BLaER1 treated with 17β-estradiol and CSF1 and Interleukin-3, amounts not matched to agents 10 nM and 100 nM (cell line): Measurements from ENCODE around the gene SPSB3.

Source experiments
- H3K27ac ChIP-seq, 11 experiments: shearing (Covaris generic); formaldehyde crosslinking; 2 replicates each; pipeline ENCODE4 v1.8.1; 2022
- H3K27me3 ChIP-seq, 11 experiments: shearing (Covaris generic); formaldehyde crosslinking; 2 replicates each; pipeline ENCODE4 v1.8.1; 2022
- H3K36me3 ChIP-seq, 11 experiments: shearing (Covaris generic); formaldehyde crosslinking; 2 replicates each; pipeline ENCODE4 v1.8.1; 2022
- H3K4me1 ChIP-seq, 10 experiments: shearing (Covaris generic); formaldehyde crosslinking; 2 replicates each; pipeline ENCODE4 v1.8.1; 2022
- H3K4me2 ChIP-seq, 11 experiments: shearing (Covaris generic); formaldehyde crosslinking; 2 replicates each; pipeline ENCODE4 v1.8.1; 2022
- H3K4me3 ChIP-seq, 10 experiments: shearing (Covaris generic); formaldehyde crosslinking; 2 replicates each; pipeline ENCODE4 v1.8.1; 2022
- H3K9ac ChIP-seq, 11 experiments: shearing (Covaris generic); formaldehyde crosslinking; 2 replicates each; pipeline ENCODE4 v1.8.1; 2022
- H3K9me3 ChIP-seq, 11 experiments: shearing (Covaris generic); formaldehyde crosslinking; replicated peaks in 1 of 11; 2 replicates each; pipeline ENCODE4 v1.8.1; 2022
- H4K20me1 ChIP-seq, 11 experiments: shearing (Covaris generic); formaldehyde crosslinking; 2 replicates each; pipeline ENCODE4 v1.8.1; 2022
- Cebpa-rat ChIP-seq, 11 experiments: shearing (Covaris generic); IDR thresholded peaks; 2 replicates each; pipeline ENCODE4 v1.8.1; 2022

Gene SPSB3

DNA sequence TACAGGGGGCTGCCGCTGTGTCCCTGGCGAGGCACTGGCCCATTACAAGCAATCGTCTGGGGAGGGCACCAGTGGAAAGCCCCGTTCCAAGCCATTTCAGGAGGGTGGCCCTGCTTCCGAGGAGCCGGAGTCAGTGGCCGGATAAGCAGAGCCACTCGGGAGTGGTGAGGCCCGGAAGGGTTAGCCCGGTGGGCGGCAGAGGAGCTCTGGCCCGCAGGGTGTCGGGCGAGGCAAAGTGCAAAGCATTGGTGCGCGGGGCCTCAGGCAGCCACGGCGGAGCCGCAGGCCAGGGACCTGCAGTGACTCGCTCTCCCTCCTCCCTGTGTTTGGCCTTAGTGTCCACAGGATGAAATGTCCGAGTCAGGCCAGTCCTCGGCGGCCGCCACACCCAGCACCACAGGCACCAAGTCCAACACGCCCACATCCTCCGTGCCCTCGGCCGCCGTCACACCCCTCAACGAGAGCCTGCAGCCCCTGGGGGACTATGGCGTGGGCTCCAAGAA, 35.6 kb downstream of the SPSB3 start:
- Histone ChIP-seq H3K27ac (no peak overlapping the region), H3K4me3 (no peak overlapping the region), H3K9ac (no peak overlapping the region), H3K27me3 (no peaks in the 10 kb centered on the region), H3K36me3 (peaks cover 86 to 100% (median 97%) of the 10 kb centered on the region in 11 experiments), H3K4me2 (no peak overlapping the region), H3K9me3 (no peaks in the 10 kb centered on the region), H4K20me1 (peaks cover 23 to 91% (median 54%) of the 10 kb centered on the region in 11 experiments; a peak in 20 of 22 replicates), H3K4me1 (peaks cover 0 to 19% (median 12%) of the 10 kb centered on the region in 10 experiments; a peak in 11 of 20 replicates)
- no peak for TF ChIP-seq Cebpa-rat (IDR thresholded peaks at IDR 0.05)

DNA sequence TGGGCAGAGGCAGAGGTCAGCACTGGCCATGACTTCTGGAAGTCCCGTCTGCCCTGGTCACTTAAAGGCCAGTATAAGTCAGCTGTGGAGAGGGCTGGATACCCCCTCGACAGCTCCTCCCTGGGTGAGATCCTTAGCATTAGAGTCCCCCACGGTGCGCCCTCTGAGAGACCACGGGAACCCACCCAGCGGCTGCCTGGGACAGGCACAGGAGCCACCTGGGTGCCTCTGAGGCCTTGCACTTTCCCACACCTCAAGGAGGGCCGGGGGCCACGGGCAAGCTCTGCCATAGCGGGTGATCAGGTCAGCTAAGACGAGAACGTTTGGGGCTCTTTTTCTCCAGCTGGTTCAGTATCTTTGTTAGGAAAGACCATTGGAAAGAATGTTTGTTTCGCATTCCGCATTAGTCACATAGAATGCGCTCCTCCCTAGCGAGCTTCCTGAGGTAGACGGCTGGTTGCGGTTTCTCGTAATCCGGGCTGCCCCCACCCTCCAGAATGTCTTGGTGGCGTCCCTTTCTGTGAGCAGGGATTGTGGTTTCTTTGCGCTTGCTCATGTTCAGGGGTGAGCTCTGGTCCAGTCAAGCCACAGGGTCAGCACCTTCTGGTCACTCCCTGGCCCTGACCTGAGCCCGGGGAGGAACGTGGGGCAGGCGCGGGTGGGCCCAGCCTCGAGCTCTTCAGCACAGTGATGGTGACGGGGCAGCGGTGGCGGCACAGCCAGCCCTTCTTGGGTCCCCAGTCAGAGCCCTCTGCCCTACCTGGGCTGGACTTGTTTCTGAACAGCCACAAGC, 36.3 kb downstream of the SPSB3 start:
- peaks cover 0 to 19% (median 12%) of the 10 kb centered on the region in 10 experiments; a peak in 11 of 20 replicates for H3K4me1 ChIP-seq
- peak overlapping the region in 4 of 11 experiments; percentile 20 to 39 (median 30); a peak in 4 of 22 replicates for H3K4me2 ChIP-seq
- H3K4me3 ChIP-seq = no peak overlapping the region
- peak overlapping the region in 3 of 11 experiments; percentile 10 to 21 (median 11); a peak in 3 of 22 replicates for H3K9ac ChIP-seq
- peaks cover 86 to 100% (median 97%) of the 10 kb centered on the region in 11 experiments for H3K36me3 ChIP-seq
- H3K27ac ChIP-seq = peak overlapping the region in 3 of 11 experiments; percentile 0 to 18 (median 4); a peak in 3 of 22 replicates
- no peaks in the 10 kb centered on the region for H3K27me3 ChIP-seq
- H4K20me1 ChIP-seq = peaks cover 26 to 91% (median 56%) of the 10 kb centered on the region in 11 experiments; a peak in 19 of 22 replicates
- no peak for TF ChIP-seq Cebpa-rat (IDR thresholded peaks at IDR 0.05)
- H3K9me3 ChIP-seq = no peaks in the 10 kb centered on the region

- Histone ChIP-seq H3K27ac (peak overlapping the region in 2 of 11 experiments; percentile 0 to 18; a peak in 2 of 22 replicates), H3K9ac (peak overlapping the region in 5 of 11 experiments; percentile 1 to 21 (median 11); a peak in 3 of 22 replicates), H3K36me3 (peaks cover 86 to 100% (median 97%) of the 10 kb centered on the region in 11 experiments), H3K4me2 (peak overlapping the region in 6 of 11 experiments; percentile 11 to 39 (median 25); a peak in 10 of 22 replicates), H3K27me3 (no peaks in the 10 kb centered on the region), H3K4me1 (peaks cover 0 to 19% (median 12%) of the 10 kb centered on the region in 10 experiments; a peak in 11 of 20 replicates), H4K20me1 (peaks cover 32 to 91% (median 60%) of the 10 kb centered on the region in 11 experiments; a peak in 19 of 22 replicates), H3K4me3 (no peak overlapping the region), H3K9me3 (no peaks in the 10 kb centered on the region)
- no peak for TF ChIP-seq Cebpa-rat (IDR thresholded peaks at IDR 0.05)
Observed at GRCh38 chr16:1745181-1745899, 37.0 kb downstream of the SPSB3 start.

DNA sequence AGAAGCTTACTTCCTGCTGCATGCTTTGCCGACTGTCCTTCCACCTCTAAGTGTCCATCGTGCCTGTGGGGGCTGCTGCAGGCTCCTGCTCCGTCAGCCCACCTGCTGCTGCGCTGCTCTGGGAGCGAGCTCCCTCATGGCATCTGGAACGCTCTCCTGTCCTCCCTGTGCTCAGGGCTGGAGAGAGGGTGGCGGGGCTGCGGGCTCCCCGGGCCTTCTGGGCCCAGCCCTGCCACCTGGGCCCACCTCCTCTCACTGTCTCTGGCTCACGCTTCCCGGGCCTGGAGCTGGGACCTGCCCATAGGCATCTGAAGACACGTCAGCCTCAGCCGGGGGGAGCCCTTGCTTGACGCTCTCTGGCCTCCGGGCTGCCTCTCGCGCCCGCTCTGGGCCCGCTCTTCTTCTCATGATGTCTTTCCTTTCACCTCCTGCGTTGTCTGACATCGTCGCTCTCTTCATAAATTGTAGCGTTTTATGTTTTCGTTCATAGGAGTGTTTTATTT, 38.0 kb downstream of the SPSB3 start:
- Histone ChIP-seq H3K36me3 (peaks cover 80 to 97% (median 92%) of the 10 kb centered on the region in 11 experiments), H3K4me3 (no peak overlapping the region), H3K9ac (peak overlapping the region in 4 of 11 experiments; percentile 5 to 29 (median 15); a peak in 3 of 22 replicates), H4K20me1 (peaks cover 32 to 87% (median 56%) of the 10 kb centered on the region in 11 experiments; a peak in 19 of 22 replicates), H3K27me3 (no peaks in the 10 kb centered on the region), H3K27ac (peak overlapping the region in 1 of 11 experiments; percentile 16; a peak in 2 of 22 replicates), H3K4me1 (peaks cover 0 to 19% (median 12%) of the 10 kb centered on the region in 10 experiments; a peak in 11 of 20 replicates), H3K9me3 (peaks cover 0 to 6% (median 4%) of the 10 kb centered on the region in 11 experiments; a peak in 11 of 22 replicates), H3K4me2 (0 out of 22 replicates have a peak overlapping the region, but pooled peaks of 1 of the 11 experiments have one; percentile 34)
- TF ChIP-seq Cebpa-rat (IDR thresholded peaks at IDR 0.05) = no peak

DNA sequence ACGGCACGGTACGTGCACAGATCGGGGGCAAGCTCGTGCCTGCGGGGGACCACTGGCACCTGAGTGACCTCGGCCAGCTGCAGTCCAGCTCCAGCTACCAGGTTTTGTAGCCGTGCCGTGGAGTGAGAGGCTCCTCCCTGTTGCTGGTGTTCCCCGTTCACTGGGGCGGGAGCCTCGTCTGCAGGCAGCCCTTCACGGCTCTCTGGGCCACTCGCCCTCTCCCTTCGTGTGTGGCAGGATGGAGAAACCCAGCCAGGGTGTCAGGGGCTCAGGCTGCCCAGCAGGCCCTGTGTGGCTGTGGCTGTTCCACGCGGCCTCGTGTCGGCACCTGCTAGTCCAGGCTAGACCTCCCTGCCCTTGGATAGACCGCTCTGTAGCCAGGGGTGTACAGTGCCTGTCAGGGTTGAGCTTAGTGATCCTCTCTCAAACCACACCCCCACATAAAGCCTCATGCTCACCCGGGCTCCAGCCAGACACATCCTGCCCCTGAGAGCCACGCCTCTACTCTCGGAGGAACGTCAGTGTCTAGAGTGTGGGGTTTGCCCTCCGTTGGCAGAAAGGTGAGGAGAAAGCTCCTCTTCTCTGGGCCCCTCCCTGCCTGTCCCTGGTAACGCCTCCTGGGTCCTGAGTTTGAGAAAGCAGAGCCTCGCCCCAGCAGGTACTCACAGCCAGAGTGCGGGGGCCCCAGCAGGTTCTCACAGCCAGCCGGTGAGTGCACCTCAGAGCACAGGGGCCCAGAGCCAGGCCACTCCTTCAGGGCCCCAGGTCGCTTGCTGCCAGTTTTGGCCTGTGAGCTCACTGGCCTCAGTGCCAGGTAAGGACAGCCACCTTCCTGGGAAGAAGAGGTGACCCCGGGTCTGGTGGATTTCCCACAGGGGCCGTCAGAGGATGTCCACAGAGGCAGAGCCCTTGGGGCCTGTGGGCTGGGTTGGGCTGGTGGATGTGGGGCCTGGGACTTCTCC, 38.7 kb downstream of the SPSB3 start:
- H3K9ac ChIP-seq = peak overlapping the region in 5 of 11 experiments; percentile 5 to 29 (median 9); a peak in 4 of 22 replicates
- peaks cover 0 to 14% (median 12%) of the 10 kb centered on the region in 11 experiments; a peak in 15 of 22 replicates for H3K9me3 ChIP-seq
- H4K20me1 ChIP-seq = peaks cover 32 to 80% (median 53%) of the 10 kb centered on the region in 11 experiments; a peak in 18 of 22 replicates
- H3K27ac ChIP-seq = peak overlapping the region in 2 of 11 experiments; percentile 2 to 16; a peak in 2 of 22 replicates
- H3K4me3 ChIP-seq = no peak overlapping the region
- no peak for TF ChIP-seq Cebpa-rat (IDR thresholded peaks at IDR 0.05)
- peaks cover 72 to 89% (median 85%) of the 10 kb centered on the region in 11 experiments for H3K36me3 ChIP-seq
- no peaks in the 10 kb centered on the region for H3K27me3 ChIP-seq
- 0 out of 22 replicates have a peak overlapping the region, but pooled peaks of 1 of the 11 experiments have one; percentile 34 for H3K4me2 ChIP-seq
- peaks cover 0 to 19% (median 12%) of the 10 kb centered on the region in 10 experiments; a peak in 11 of 20 replicates for H3K4me1 ChIP-seq

DNA sequence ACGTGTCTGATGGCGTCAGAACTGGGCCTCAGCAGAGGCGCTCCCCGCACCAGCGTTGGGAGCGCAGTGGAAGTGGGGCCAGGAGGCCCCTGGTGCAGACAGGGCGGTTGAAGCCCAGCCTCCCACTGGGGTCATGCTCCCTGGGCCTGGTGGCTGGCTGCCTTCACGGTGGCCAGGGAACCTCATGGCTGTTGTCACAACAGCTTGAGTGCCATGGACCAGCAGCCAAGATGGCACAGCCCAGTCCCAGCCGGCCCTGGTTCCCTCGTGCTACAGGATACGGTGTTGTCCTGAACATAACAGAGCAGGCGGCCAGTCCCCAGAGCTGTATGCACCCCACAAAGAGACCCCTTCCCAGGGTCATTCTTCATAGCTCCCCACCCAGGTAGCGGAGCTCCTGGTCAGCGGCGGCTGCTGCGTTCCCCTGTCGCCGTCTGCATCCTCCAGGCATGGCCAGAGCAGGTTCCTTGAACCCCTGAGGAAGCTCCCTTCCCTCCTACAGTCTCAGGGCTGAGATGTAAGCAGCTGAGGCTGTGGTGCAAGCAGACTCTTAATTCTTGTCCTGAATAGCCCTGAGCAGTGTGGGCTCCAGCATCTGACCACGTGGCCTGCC, 40.7 kb downstream of the SPSB3 start:
- H3K27me3 ChIP-seq = no peaks in the 10 kb centered on the region
- H3K27ac ChIP-seq = no peak overlapping the region
- no peak overlapping the region for H3K4me2 ChIP-seq
- peaks cover 24 to 68% (median 52%) of the 10 kb centered on the region in 11 experiments; a peak in 18 of 22 replicates for H4K20me1 ChIP-seq
- peak overlapping the region in 2 of 11 experiments; percentile 10 to 32; a peak in 2 of 22 replicates for H3K9ac ChIP-seq
- no peak for TF ChIP-seq Cebpa-rat (IDR thresholded peaks at IDR 0.05)
- H3K36me3 ChIP-seq = peaks cover 52 to 69% (median 65%) of the 10 kb centered on the region in 11 experiments
- peaks cover 0 to 19% (median 12%) of the 10 kb centered on the region in 10 experiments; a peak in 11 of 20 replicates for H3K4me1 ChIP-seq
- H3K4me3 ChIP-seq = no peak overlapping the region
- H3K9me3 ChIP-seq = peaks cover 0 to 34% (median 32%) of the 10 kb centered on the region in 11 experiments; a peak in 19 of 22 replicates
